Measurements from ENCODE around the gene HOXB4. TPM values are rescaled to one million over a fixed set of nuclear protein-coding genes. Genes with fewer than 3 reads are reported as not detected.

HOXB4 gene
- total RNA-seq, 1 experiment from 2014 or later: 11.3 TPM

- H3K4me3 ChIP-seq (replicated peaks in 1 of 2; ENCODE audit: low read depth in 1 of 2, low read length in 2 of 2): no peak overlapping the region
- ChIA-PET CTCF (no interaction called here), POLR2A (no interaction called here), RAD21 (ENCODE audit: low non-redundant PET in 1 of 2, low total read pairs in 2 of 2, uncharacterized antibody in 2 of 2, unreplicated experiment in 2 of 2) (no interaction called here)
- no peaks in the 10 kb centered on the region for H4K20me1 ChIP-seq (ENCODE audit: insufficient read depth)
- no peak for DNase-seq (ENCODE audit: low read depth, low spot score)
- intact Hi-C loops (cut with micrococcal nuclease): no loop called here
- no peak for ATAC-seq
- H2AFZ ChIP-seq (ENCODE audit: low read depth, low read length, poor library complexity, severe bottlenecking): no peak overlapping the region
- H3K4me2 ChIP-seq (ENCODE audit: low read length): no peak overlapping the region
- no peaks in the 10 kb centered on the region for H3K36me3 ChIP-seq (ENCODE audit: control insufficient read depth in 1 of 2, insufficient read depth in 2 of 2, low read length in 2 of 2)
- TF ChIP-seq ZNF274 (IDR thresholded peaks at IDR 0.05; ENCODE audit: low read depth, low read length): no peak
- no peak for TF ChIP-seq ELF1 (IDR thresholded peaks at IDR 0.05; ENCODE audit: borderline replicate concordance, low read depth)
- no peak for TF ChIP-seq EGR1 (IDR thresholded peaks at IDR 0.05; ENCODE audit: low read depth)
- TF ChIP-seq RAD21 (IDR thresholded peaks at IDR 0.05; ENCODE audit: low read depth): no peak
- no peak for TF ChIP-seq FOSL1 (IDR thresholded peaks at IDR 0.05; ENCODE audit: low read depth)
- TF ChIP-seq, protein P1, sequence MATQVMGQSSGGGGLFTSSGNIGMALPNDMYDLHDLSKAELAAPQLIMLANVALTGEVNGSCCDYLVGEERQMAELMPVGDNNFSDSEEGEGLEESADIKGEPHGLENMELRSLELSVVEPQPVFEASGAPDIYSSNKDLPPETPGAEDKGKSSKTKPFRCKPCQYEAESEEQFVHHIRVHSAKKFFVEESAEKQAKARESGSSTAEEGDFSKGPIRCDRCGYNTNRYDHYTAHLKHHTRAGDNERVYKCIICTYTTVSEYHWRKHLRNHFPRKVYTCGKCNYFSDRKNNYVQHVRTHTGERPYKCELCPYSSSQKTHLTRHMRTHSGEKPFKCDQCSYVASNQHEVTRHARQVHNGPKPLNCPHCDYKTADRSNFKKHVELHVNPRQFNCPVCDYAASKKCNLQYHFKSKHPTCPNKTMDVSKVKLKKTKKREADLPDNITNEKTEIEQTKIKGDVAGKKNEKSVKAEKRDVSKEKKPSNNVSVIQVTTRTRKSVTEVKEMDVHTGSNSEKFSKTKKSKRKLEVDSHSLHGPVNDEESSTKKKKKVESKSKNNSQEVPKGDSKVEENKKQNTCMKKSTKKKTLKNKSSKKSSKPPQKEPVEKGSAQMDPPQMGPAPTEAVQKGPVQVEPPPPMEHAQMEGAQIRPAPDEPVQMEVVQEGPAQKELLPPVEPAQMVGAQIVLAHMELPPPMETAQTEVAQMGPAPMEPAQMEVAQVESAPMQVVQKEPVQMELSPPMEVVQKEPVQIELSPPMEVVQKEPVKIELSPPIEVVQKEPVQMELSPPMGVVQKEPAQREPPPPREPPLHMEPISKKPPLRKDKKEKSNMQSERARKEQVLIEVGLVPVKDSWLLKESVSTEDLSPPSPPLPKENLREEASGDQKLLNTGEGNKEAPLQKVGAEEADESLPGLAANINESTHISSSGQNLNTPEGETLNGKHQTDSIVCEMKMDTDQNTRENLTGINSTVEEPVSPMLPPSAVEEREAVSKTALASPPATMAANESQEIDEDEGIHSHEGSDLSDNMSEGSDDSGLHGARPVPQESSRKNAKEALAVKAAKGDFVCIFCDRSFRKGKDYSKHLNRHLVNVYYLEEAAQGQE (IDR thresholded peaks at IDR 0.05; ENCODE audit: low read depth): no peak
- no peak for TF ChIP-seq ZFX (IDR thresholded peaks at IDR 0.05)
- H3K79me2 ChIP-seq (ENCODE audit: insufficient read depth, low read length): peaks cover 29% of the 10 kb centered on the region; the same call in 1 of the 2 replicates
- H3K27me3 ChIP-seq (ENCODE audit: insufficient read depth, low read length): no peaks in the 10 kb centered on the region
- H3K9me2 ChIP-seq (ENCODE audit: insufficient read depth): no peaks in the 10 kb centered on the region
- no TSS peak for BruUV-seq (replicated peaks)
- no peaks in the 10 kb centered on the region for H3K4me1 ChIP-seq (ENCODE audit: control insufficient read depth in 1 of 2, insufficient read depth in 2 of 2, low read length in 2 of 2)
- no peak overlapping the region for H3K27ac ChIP-seq (ENCODE audit: low read depth, low read length)
- H3K9me3 ChIP-seq (ENCODE audit: control insufficient read depth in 1 of 2, insufficient read depth in 1 of 2, low read depth in 1 of 2, low read length in 2 of 2): no peaks in the 10 kb centered on the region
- no peak overlapping the region for H3K9ac ChIP-seq (ENCODE audit: low read length)
Observed at GRCh38 chr17:48564188-48565021, 13.7 kb downstream of the HOXB4 start.
